HepG2 (cell line): ENCODE measurements around the gene CRYBA2. TPM values are rescaled to one million over a fixed set of nuclear protein-coding genes. Genes with fewer than 3 reads are reported as not detected.

Experiments used
- CBX1 ChIP-seq: IDR thresholded peaks from one replicate; pipeline ENCODE4 v1.6.1; 2016; ENCODE audit warnings: antibody characterized with exemption, low read depth
- CHD2 ChIP-seq: IDR thresholded peaks from 2 replicates; pipeline ENCODE4 v1.6.1; 2011; ENCODE audit warnings: low read depth, low read length, improper control_type of control experiment
- CREB1 ChIP-seq, 2 experiments: fragments of 450-650 bp in 1 of 2; IDR thresholded peaks; 2 replicates each; pipeline ENCODE4 v1.6.1; 2016 to 2017; ENCODE audit warnings: control low read depth in 1 of 2, mild to moderate bottlenecking in 1 of 2, missing compliant biosample characterization in 1 of 2, missing genetic modification characterization in 1 of 2
- HMGXB4 ChIP-seq, 2 experiments: sonication (generic) in 1 of 2; formaldehyde crosslinking in 1 of 2; IDR thresholded peaks; 2 replicates each; pipeline versions ENCODE4 v1.4.0 to v1.6.1; 2018 to 2020; ENCODE audit warnings: missing genetic modification reagents in 2 of 2, borderline replicate concordance in 1 of 2, low read depth in 1 of 2, mild to moderate bottlenecking in 1 of 2, missing biosample characterization in 1 of 2
- HNF4G ChIP-seq, 2 experiments: sonication (generic) in 1 of 2; formaldehyde crosslinking in 1 of 2; IDR thresholded peaks; 2 replicates each; pipeline versions ENCODE4 v1.4.0 to v1.6.1; 2011 to 2020; ENCODE audit warnings: borderline replicate concordance in 2 of 2, low read depth in 2 of 2, mild to moderate bottlenecking in 2 of 2, low read length in 1 of 2, missing genetic modification reagents in 1 of 2, moderate library complexity in 1 of 2
- HOXA7 ChIP-seq: sonication (generic); formaldehyde crosslinking; IDR thresholded peaks from 2 replicates; pipeline ENCODE4 v1.8.1; 2022; ENCODE audit warnings: mild to moderate bottlenecking, missing genetic modification reagents, moderate library complexity
- IRX3 ChIP-seq: sonication (generic); formaldehyde crosslinking; IDR thresholded peaks from 2 replicates; pipeline ENCODE4 v1.8.1; 2023; ENCODE audit warnings: mild to moderate bottlenecking, low read depth, missing genetic modification reagents, borderline replicate concordance
- KLF12 ChIP-seq: sonication (generic); formaldehyde crosslinking; IDR thresholded peaks from 2 replicates; pipeline ENCODE4 v1.4.0; 2020; ENCODE audit warnings: missing genetic modification reagents, borderline replicate concordance
- NFKBIZ ChIP-seq: IDR thresholded peaks from 2 replicates; pipeline ENCODE4 v1.6.1; 2018; ENCODE audit warnings: missing genetic modification reagents, missing compliant biosample characterization
- ONECUT2 ChIP-seq: sonication (generic); formaldehyde crosslinking; IDR thresholded peaks from 2 replicates; pipeline ENCODE4 v1.4.0; 2020; ENCODE audit warnings: missing genetic modification reagents
- POLR2G ChIP-seq: fragments of 200-400 bp; formaldehyde crosslinking; IDR thresholded peaks from 2 replicates; pipeline ENCODE4 v1.6.1; 2018; ENCODE audit warnings: mild to moderate bottlenecking, low read depth, low read length, moderate library complexity
- RBM39 ChIP-seq: fragments of 200-400 bp; formaldehyde crosslinking; IDR thresholded peaks from one replicate; pipeline ENCODE4 v1.6.1; 2018; ENCODE audit warnings: antibody characterized with exemption, mild to moderate bottlenecking, low read depth, low read length; ENCODE audit not compliant: poor library complexity, severe bottlenecking
- SETDB1 ChIP-seq: sonication (generic); formaldehyde crosslinking; IDR thresholded peaks from 2 replicates; pipeline ENCODE4 v1.5.1; 2020; ENCODE audit warnings: missing genetic modification reagents, mild to moderate bottlenecking, borderline replicate concordance
- USF2 ChIP-seq, 2 experiments: sonication (generic) in 1 of 2; formaldehyde crosslinking in 1 of 2; IDR thresholded peaks; 2 replicates each; pipeline versions ENCODE4 v1.5.1 to v1.6.1; 2011 to 2020; ENCODE audit warnings: borderline replicate concordance in 1 of 2, low read depth in 1 of 2, low read length in 1 of 2, mild to moderate bottlenecking in 1 of 2, missing genetic modification reagents in 1 of 2, moderate library complexity in 1 of 2
- ZNF121 ChIP-seq: sonication (generic); formaldehyde crosslinking; IDR thresholded peaks from 2 replicates; pipeline ENCODE4 v1.5.0; 2020; ENCODE audit warnings: mild to moderate bottlenecking, missing genetic modification reagents
- ZNF382 ChIP-seq: sonication (generic); formaldehyde crosslinking; IDR thresholded peaks from 2 replicates; pipeline ENCODE4 v1.5.0; 2020; ENCODE audit warnings: missing genetic modification reagents, mild to moderate bottlenecking, borderline replicate concordance
- ZNF512 ChIP-seq: sonication (generic); formaldehyde crosslinking; IDR thresholded peaks from 2 replicates; pipeline ENCODE4 v1.4.0; 2020; ENCODE audit warnings: mild to moderate bottlenecking, missing genetic modification reagents
- ZNF564 ChIP-seq: sonication (generic); formaldehyde crosslinking; IDR thresholded peaks from 2 replicates; pipeline ENCODE4 v1.8.1; 2023; ENCODE audit warnings: mild to moderate bottlenecking, missing genetic modification reagents
- ZNF569 ChIP-seq: sonication (generic); formaldehyde crosslinking; IDR thresholded peaks from 2 replicates; pipeline ENCODE4 v1.5.0; 2020; ENCODE audit warnings: mild to moderate bottlenecking, missing genetic modification reagents, moderate library complexity, borderline replicate concordance
- ZNF660 ChIP-seq: sonication (generic); formaldehyde crosslinking; IDR thresholded peaks from 2 replicates; pipeline ENCODE4 v1.5.1; 2020; ENCODE audit warnings: mild to moderate bottlenecking, low read depth, missing genetic modification reagents, borderline replicate concordance
- polyA plus RNA-seq, 8 experiments: library from polyadenylated mRNA; depleted of rRNA in 3 of 8; stranded (reverse) in 7 of 8; unstranded in 1 of 8; fragments of >200 nt; fragmentation: Illumina TruSeq in 4 of 8; extraction: Trizol in 4 of 8; gene quantifications; 2 replicates each; pipeline versions ENCODE4 v1.2.1 to v1.2.3, GENCODE V29; 2011 to 2016; ENCODE audit warnings: low read depth in 4 of 8, missing spikeins in 1 of 8, mixed read lengths in 1 of 8; ENCODE audit not compliant: insufficient read depth in 1 of 8
- total RNA-seq, 5 experiments: library from RNA; depleted of rRNA; stranded (reverse); fragments of >200 nt; fragmentation: Illumina TruSeq; extraction: Trizol; gene quantifications; 2 replicates each; pipeline ENCODE4 v1.2.3, GENCODE V29; 2016; ENCODE audit warnings: low read depth in 1 of 5

Gene CRYBA2
- total and polyA plus RNA-seq, 2 of the 13 experiments (the other 11 are each of a cell fraction or from before 2014, with no cell fraction given), result not detected

GRCh38 chr2:218962859-218963492 lies 30.2 kb downstream of the CRYBA2 start (continued):
- peak; percentile 47; the same call in 1 of the 2 replicates for TF ChIP-seq HOXA7 (CRISPR knock-in tag)
- peak; percentile 38; the same call in 1 of the 2 replicates for TF ChIP-seq NFKBIZ (CRISPR knock-in tag)
- 0 out of 2 replicates have a peak, but pooled peaks have one; percentile 90 for TF ChIP-seq ZNF660 (CRISPR knock-in tag)
- peak; percentile 88 for TF ChIP-seq ZNF564 (CRISPR knock-in tag)
- no peak for TF ChIP-seq POLR2G
- TF ChIP-seq USF2 (IDR thresholded peaks at IDR 0.05; ENCODE audit: low read depth, low read length), result no peak
- TF ChIP-seq USF2 (CRISPR knock-in tag; IDR thresholded peaks at IDR 0.05; ENCODE audit: borderline replicate concordance), result no peak
- no peak for TF ChIP-seq CHD2
- no peak; a peak in 1 of 4 replicates for TF ChIP-seq HMGXB4 (CRISPR knock-in tag; IDR thresholded peaks at IDR 0.05; ENCODE audit: borderline replicate concordance in 1 of 2, low read depth in 1 of 2)
- no peak for TF ChIP-seq HNF4G (IDR thresholded peaks at IDR 0.05; ENCODE audit: borderline replicate concordance, low read depth, low read length)
- TF ChIP-seq HNF4G (CRISPR knock-in tag; IDR thresholded peaks at IDR 0.05; ENCODE audit: borderline replicate concordance, low read depth), result no peak
- no peak for TF ChIP-seq RBM39
- no peak for TF ChIP-seq ZNF382 (CRISPR knock-in tag)
- no peak for TF ChIP-seq ZNF121 (CRISPR knock-in tag)
- no peak for TF ChIP-seq CBX1
- TF ChIP-seq ONECUT2 (CRISPR knock-in tag), result peak; percentile 58; the same call in 1 of the 2 replicates
- no peak for TF ChIP-seq ZNF569 (CRISPR knock-in tag)
- peak; percentile 90; the same call in 1 of the 2 replicates for TF ChIP-seq IRX3 (CRISPR knock-in tag)
- no peak for TF ChIP-seq ZNF512 (CRISPR knock-in tag)
- TF ChIP-seq KLF12 (CRISPR knock-in tag), result peak; percentile 89
- TF ChIP-seq CREB1 (IDR thresholded peaks at IDR 0.05), result no peak
- no peak for TF ChIP-seq CREB1 (CRISPR knock-in tag; IDR thresholded peaks at IDR 0.05)
- TF ChIP-seq SETDB1, result no peak
